Stomach (tissue), 4 donors: ENCODE results near the gene LYSMD1.

Experiments used
- EP300 ChIP-seq: sonication (generic); formaldehyde crosslinking; IDR thresholded peaks from one replicate; pipeline ENCODE4 v1.6.1; 2017; ENCODE audit warnings: antibody characterized with exemption
- POLR2A ChIP-seq, 4 donors: fragments of 450-650 bp; IDR thresholded peaks; one replicate each; pipeline ENCODE4 v1.6.1; 2016; ENCODE audit warnings: antibody characterized with exemption in 4 of 4, control low read depth in 2 of 4, mild to moderate bottlenecking in 1 of 4, moderate library complexity in 1 of 4
- POLR2AphosphoS5 ChIP-seq, 3 donors: sonication (generic); formaldehyde crosslinking; IDR thresholded peaks; one replicate each; pipeline ENCODE4 v1.6.1; 2016; ENCODE audit warnings: antibody characterized with exemption in 3 of 3
- TF ChIP-seq, protein P1 (sequence below), 7 experiments: fragments of 450-650 bp in 4 of 7; fragments of 200-600 bp in 3 of 7; sonication (generic) in 3 of 7; IDR thresholded peaks; one replicate each; pipeline ENCODE4 v1.5.1; 2016 to 2019; ENCODE audit warnings: antibody characterized with exemption in 7 of 7, control low read depth in 2 of 7, mild to moderate bottlenecking in 1 of 7

DNA sequence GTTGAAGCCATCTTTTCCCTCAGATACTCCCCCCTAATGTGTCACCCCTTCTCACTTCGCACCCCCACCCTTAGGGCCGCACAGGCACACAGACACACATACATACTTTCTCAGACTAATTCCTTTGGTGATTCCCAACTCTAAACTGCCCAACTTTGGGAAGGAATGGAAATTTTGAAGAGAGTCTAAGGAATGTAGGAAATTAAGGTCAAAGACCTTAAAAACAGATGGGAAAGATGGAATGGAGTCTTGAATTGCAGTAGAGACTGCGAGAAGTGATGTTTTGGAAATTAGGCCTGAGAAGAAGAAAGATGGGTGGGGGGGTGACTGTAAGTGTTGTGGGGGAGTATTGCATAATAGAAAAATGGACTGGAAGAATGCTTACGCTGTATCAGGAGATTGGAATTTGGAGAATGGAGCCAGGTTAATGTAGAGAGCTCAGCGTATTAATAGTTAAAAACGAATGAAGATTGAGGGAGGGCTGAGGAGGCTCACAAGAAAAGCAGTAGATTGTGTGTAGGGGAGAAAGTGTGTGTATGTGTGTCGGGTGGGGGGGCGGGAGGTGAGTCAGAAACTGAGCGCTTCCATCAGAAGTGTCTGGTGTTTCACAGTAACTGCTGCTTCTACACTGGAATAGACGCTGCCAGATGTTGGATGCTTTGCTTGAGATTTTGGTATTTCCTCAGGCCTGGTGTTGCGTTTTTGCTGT is 34.3 kb upstream of the LYSMD1 start:
- TF ChIP-seq, protein P1, sequence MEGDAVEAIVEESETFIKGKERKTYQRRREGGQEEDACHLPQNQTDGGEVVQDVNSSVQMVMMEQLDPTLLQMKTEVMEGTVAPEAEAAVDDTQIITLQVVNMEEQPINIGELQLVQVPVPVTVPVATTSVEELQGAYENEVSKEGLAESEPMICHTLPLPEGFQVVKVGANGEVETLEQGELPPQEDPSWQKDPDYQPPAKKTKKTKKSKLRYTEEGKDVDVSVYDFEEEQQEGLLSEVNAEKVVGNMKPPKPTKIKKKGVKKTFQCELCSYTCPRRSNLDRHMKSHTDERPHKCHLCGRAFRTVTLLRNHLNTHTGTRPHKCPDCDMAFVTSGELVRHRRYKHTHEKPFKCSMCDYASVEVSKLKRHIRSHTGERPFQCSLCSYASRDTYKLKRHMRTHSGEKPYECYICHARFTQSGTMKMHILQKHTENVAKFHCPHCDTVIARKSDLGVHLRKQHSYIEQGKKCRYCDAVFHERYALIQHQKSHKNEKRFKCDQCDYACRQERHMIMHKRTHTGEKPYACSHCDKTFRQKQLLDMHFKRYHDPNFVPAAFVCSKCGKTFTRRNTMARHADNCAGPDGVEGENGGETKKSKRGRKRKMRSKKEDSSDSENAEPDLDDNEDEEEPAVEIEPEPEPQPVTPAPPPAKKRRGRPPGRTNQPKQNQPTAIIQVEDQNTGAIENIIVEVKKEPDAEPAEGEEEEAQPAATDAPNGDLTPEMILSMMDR (IDR thresholded peaks at IDR 0.05), result no peak
- no peak for TF ChIP-seq POLR2AphosphoS5 (IDR thresholded peaks at IDR 0.05)
- no peak for TF ChIP-seq POLR2A (IDR thresholded peaks at IDR 0.05)
- no peak for TF ChIP-seq EP300
